ENCODE results near the gene ZIC5.

DNA sequence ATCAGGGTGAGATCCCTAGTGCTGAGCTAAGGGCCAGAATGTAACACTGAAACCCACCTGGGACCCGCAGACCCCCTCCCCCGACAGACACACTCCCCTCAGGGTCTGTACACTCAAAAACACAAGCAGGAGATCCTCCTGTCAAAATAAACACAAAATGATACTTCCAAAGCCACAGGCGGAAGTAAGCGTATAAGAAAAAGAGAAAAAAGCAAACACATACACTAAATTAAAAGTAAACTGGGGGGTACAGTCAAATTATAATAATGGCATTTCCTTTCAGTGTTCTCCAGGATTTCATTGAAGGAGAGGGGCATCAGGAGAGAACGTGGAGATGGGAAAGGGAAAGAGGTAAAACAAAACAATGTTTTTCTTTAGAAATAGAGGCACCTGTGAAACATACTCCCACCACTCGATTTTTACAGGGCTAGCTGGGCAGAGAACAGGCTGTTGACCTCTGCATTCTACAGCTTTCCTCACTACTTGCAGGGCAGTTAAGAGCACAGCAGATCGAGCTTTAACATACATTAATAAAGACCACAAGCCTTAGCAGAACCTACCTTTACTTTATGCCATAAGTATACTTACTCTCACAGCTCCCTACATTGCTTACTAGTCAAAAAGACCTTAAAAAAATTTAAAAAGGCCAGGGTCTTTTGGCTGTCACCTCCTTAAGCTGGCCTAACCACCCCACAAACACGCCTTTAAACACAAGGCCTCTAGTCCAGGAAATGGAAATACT lies 5.3 kb downstream of the ZIC5 start:
- TF ChIP-seq, protein P1, sequence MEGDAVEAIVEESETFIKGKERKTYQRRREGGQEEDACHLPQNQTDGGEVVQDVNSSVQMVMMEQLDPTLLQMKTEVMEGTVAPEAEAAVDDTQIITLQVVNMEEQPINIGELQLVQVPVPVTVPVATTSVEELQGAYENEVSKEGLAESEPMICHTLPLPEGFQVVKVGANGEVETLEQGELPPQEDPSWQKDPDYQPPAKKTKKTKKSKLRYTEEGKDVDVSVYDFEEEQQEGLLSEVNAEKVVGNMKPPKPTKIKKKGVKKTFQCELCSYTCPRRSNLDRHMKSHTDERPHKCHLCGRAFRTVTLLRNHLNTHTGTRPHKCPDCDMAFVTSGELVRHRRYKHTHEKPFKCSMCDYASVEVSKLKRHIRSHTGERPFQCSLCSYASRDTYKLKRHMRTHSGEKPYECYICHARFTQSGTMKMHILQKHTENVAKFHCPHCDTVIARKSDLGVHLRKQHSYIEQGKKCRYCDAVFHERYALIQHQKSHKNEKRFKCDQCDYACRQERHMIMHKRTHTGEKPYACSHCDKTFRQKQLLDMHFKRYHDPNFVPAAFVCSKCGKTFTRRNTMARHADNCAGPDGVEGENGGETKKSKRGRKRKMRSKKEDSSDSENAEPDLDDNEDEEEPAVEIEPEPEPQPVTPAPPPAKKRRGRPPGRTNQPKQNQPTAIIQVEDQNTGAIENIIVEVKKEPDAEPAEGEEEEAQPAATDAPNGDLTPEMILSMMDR (IDR thresholded peaks at IDR 0.05; ENCODE audit: low read depth, low read length, missing input control) = no peak
- TF ChIP-seq, protein P2, sequence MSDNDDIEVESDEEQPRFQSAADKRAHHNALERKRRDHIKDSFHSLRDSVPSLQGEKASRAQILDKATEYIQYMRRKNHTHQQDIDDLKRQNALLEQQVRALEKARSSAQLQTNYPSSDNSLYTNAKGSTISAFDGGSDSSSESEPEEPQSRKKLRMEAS (IDR thresholded peaks at IDR 0.05) = no peak
- TF ChIP-seq HNF4G (IDR thresholded peaks at IDR 0.05) = no peak
- no peak for TF ChIP-seq RXRA (IDR thresholded peaks at IDR 0.05)
- no peak for TF ChIP-seq JUND (IDR thresholded peaks at IDR 0.05)
- TF ChIP-seq RAD21 (IDR thresholded peaks at IDR 0.05) = no peak
- TF ChIP-seq SP1 (IDR thresholded peaks at IDR 0.05) = no peak
- TF ChIP-seq, protein P3, sequence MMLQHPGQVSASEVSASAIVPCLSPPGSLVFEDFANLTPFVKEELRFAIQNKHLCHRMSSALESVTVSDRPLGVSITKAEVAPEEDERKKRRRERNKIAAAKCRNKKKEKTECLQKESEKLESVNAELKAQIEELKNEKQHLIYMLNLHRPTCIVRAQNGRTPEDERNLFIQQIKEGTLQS (IDR thresholded peaks at IDR 0.05) = no peak
- TF ChIP-seq, protein P4, sequence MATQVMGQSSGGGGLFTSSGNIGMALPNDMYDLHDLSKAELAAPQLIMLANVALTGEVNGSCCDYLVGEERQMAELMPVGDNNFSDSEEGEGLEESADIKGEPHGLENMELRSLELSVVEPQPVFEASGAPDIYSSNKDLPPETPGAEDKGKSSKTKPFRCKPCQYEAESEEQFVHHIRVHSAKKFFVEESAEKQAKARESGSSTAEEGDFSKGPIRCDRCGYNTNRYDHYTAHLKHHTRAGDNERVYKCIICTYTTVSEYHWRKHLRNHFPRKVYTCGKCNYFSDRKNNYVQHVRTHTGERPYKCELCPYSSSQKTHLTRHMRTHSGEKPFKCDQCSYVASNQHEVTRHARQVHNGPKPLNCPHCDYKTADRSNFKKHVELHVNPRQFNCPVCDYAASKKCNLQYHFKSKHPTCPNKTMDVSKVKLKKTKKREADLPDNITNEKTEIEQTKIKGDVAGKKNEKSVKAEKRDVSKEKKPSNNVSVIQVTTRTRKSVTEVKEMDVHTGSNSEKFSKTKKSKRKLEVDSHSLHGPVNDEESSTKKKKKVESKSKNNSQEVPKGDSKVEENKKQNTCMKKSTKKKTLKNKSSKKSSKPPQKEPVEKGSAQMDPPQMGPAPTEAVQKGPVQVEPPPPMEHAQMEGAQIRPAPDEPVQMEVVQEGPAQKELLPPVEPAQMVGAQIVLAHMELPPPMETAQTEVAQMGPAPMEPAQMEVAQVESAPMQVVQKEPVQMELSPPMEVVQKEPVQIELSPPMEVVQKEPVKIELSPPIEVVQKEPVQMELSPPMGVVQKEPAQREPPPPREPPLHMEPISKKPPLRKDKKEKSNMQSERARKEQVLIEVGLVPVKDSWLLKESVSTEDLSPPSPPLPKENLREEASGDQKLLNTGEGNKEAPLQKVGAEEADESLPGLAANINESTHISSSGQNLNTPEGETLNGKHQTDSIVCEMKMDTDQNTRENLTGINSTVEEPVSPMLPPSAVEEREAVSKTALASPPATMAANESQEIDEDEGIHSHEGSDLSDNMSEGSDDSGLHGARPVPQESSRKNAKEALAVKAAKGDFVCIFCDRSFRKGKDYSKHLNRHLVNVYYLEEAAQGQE (IDR thresholded peaks at IDR 0.05) = no peak
- no peak for TF ChIP-seq EGR1 (IDR thresholded peaks at IDR 0.05; ENCODE audit: low read depth in 2 of 2)
- no peak for TF ChIP-seq GABPA (IDR thresholded peaks at IDR 0.05 in 1 of 2, conservative IDR thresholded peaks at IDR 0.05 in 1 of 2)
- no peak for TF ChIP-seq TAF1 (conservative IDR thresholded peaks at IDR 0.05)

Data from liver (tissue), 3 donors.